Activated naive CD4-positive, alpha-beta T cell treated with anti-CD3 and anti-CD28 coated beads, Interleukin-2, amount 50 U/mL, for 72 hours (primary cell): Measurements from ENCODE around the gene MAIP1. TPM values are rescaled to one million over a fixed set of nuclear protein-coding genes. Genes with fewer than 3 reads are reported as not detected.
"Not testable (repeated sequence)": the region's sequence is repeated elsewhere in the genome, so short reads cannot be mapped to it uniquely, and the experiment has no call there.

Source experiments
- ATAC-seq, 2 donors: fragments of 150-1000 bp; cut with Tn5 transposase; 2 replicates each; pipeline ENCODE4 v1.10.0; 2021; ENCODE audit warnings: mild to moderate bottlenecking in 2 of 2, moderate library complexity in 2 of 2
- DNase-seq, 2 donors: peaks; one replicate each; pipeline ENCODE4 v3.0.0; 2021 to 2022; ENCODE audit warnings: low spot score in 2 of 2
- H3K27ac Mint-ChIP-seq, 2 donors: one replicate each; pipeline ENCODE4 v1.8.0; 2022; ENCODE audit warnings: mild to moderate bottlenecking in 2 of 2, mixed read lengths in 2 of 2
- H3K36me3 Mint-ChIP-seq, 2 donors: one replicate each; pipeline ENCODE4 v1.8.0; 2022; ENCODE audit warnings: mixed read lengths in 2 of 2
- H3K9me3 Mint-ChIP-seq, 2 donors: one replicate each; pipeline ENCODE4 v1.8.0; 2022; ENCODE audit warnings: mixed read lengths in 2 of 2
- total RNA-seq, 2 donors: library from RNA; stranded (reverse); gene quantifications; one replicate each; pipeline ENCODE4 v1.2.3, GENCODE V29; 2022

Gene MAIP1
- total RNA-seq, result 10 to 100 TPM; 25.9 to 29.6 TPM

DNA sequence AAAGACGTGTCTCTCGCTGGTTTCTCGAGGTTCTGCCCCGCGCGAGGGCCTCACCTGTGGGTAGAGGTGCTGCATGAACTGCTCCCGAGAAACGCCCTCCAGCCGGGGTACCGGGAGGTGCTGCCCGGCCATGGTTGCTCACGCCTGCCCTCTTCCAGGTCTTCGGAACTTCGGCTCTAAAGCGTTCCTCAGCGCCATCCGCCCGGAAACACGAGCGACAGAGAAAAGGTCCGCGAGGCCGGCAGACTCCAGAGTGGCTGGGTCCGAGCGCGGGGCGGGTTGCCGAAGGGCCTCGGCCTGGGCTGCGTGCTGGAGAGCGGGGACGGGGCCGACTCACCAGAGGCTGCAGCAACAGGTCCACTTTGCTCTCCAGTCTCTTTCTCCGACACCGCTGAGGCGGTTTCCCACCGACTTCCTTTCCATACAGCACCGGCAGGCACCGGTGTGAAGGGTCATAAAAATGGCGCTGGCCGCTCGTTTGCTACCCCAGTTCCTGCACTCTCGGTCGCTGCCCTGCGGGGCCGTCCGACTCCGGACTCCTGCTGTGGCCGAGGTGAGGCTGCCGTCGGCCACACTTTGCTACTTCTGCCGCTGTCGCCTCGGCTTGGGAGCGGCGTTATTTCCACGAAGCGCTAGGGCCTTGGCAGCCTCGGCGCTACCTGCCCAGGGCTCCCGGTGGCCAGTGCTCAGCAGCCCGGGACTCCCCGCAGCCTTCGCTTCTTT, at the start of gene MAIP1, which contains the start of gene TYW5:
MAIP1 (plus strand) TSS at position 244 of the 723 bp plus-strand sequence; CDS start at position 461, 217 bp downstream.
TYW5 (minus strand) TSS at position 153 of the 723 bp plus-strand sequence; CDS start at position 132, 21 bp downstream.
- peaks cover 20 to 37% of the 10 kb centered on the region in 2 donors for H3K36me3 Mint-ChIP-seq
- DNase-seq (peak; percentile 75 to 81), ATAC-seq (peak; percentile 85 to 89)
- no peaks in the 10 kb centered on the region for H3K9me3 Mint-ChIP-seq
- peak within 1 kb of the TSS; percentile 95 to 96 for H3K27ac Mint-ChIP-seq

- peaks cover 6 to 15% of the 10 kb centered on the region in 2 donors for H3K36me3 Mint-ChIP-seq
- DNase-seq (no peak), ATAC-seq (no peak)
- no peak overlapping the region for H3K27ac Mint-ChIP-seq
- no peaks in the 10 kb centered on the region for H3K9me3 Mint-ChIP-seq
Measured at GRCh38 chr2:199907008-199907714, 48.2 kb upstream of the MAIP1 start.

GRCh38 chr2:199910338-199911051, 44.9 kb upstream of the MAIP1 start:
- Mint-ChIP-seq H3K9me3 (no peaks in the 10 kb centered on the region), H3K36me3 (peaks cover 25 to 26% of the 10 kb centered on the region in 2 donors), H3K27ac (peak overlapping the region; percentile 89 to 91)
- ATAC-seq, result no peak
- no peak for DNase-seq

GRCh38 chr2:199911052-199911876, 44.1 kb upstream of the MAIP1 start, which contains the start of gene C2orf69:
Gene C2orf69 (plus strand): TSS chr2:199911293. CDS start chr2:199911439, 146 bp downstream.
- Mint-ChIP-seq H3K9me3 (peaks cover 0 to 2% of the 10 kb centered on the region in 2 donors), H3K36me3 (peaks cover 31 to 34% of the 10 kb centered on the region in 2 donors), H3K27ac (peak within 1 kb of the TSS; percentile 89 to 96)
- peak; percentile 91 to 92 for ATAC-seq
- peak; percentile 91 to 97 for DNase-seq

DNA sequence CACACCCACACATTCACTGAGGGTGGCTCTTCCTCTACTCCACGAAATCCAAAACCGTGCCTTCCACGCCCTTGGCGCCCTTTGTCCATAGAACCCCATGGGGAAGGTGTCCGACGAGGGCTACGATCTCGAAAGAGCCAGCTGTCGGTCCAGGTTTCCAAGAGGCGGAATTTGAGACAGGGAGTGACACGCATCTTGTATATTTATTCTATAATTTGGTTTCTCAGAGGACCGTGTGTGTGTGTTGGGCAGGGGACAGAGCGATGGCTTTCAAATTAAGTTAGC, 43.6 kb upstream of the MAIP1 start:
- ATAC-seq (no peak), DNase-seq (no peak)
- H3K9me3 Mint-ChIP-seq, result peaks cover 0 to 4% of the 10 kb centered on the region in 2 donors

GRCh38 chr2:199912553-199913114, 42.7 kb upstream of the MAIP1 start:
- H3K36me3 Mint-ChIP-seq, result peaks cover 44 to 48% of the 10 kb centered on the region in 2 donors
- not testable (repeated sequence) for H3K27ac Mint-ChIP-seq, DNase-seq, H3K9me3 Mint-ChIP-seq, ATAC-seq

More for the DNA sequence above, 43.6 kb upstream of the MAIP1 start:
- Mint-ChIP-seq H3K36me3 (peaks cover 37 to 39% of the 10 kb centered on the region in 2 donors), H3K27ac (peak overlapping the region; percentile 89 to 96)

GRCh38 chr2:199914372-199914958, 40.9 kb upstream of the MAIP1 start:
- no peak for ATAC-seq
- no peak for DNase-seq
- H3K36me3 Mint-ChIP-seq, result peaks cover 44 to 62% of the 10 kb centered on the region in 2 donors
- peak overlapping the region in 1 of 2 donors; percentile 16 for H3K27ac Mint-ChIP-seq
- peaks cover 0 to 8% of the 10 kb centered on the region in 2 donors for H3K9me3 Mint-ChIP-seq

GRCh38 chr2:199916980-199917379, 38.4 kb upstream of the MAIP1 start:
- DNase-seq (no peak), ATAC-seq (no peak)
- Mint-ChIP-seq H3K36me3 (peaks cover 30 to 60% of the 10 kb centered on the region in 2 donors), H3K9me3 (peaks cover 0 to 8% of the 10 kb centered on the region in 2 donors), H3K27ac (no peak overlapping the region)

- no peak for DNase-seq
- ATAC-seq, result no peak
- Mint-ChIP-seq H3K36me3 (peaks cover 0 to 37% of the 10 kb centered on the region in 2 donors), H3K27ac (peak overlapping the region in 1 of 2 donors; percentile 44), H3K9me3 (no peaks in the 10 kb centered on the region)
Measured at GRCh38 chr2:199922856-199923255, 32.5 kb upstream of the MAIP1 start.

- H3K9me3 Mint-ChIP-seq, result no peaks in the 10 kb centered on the region
- DNase-seq, result no peak
- H3K27ac Mint-ChIP-seq, result no peak overlapping the region
- H3K36me3 Mint-ChIP-seq, result peaks cover 0 to 29% of the 10 kb centered on the region in 2 donors
- peak in 1 of 2 donors; percentile 22 for ATAC-seq
Measured at GRCh38 chr2:199923924-199924323, 31.5 kb upstream of the MAIP1 start.

DNA sequence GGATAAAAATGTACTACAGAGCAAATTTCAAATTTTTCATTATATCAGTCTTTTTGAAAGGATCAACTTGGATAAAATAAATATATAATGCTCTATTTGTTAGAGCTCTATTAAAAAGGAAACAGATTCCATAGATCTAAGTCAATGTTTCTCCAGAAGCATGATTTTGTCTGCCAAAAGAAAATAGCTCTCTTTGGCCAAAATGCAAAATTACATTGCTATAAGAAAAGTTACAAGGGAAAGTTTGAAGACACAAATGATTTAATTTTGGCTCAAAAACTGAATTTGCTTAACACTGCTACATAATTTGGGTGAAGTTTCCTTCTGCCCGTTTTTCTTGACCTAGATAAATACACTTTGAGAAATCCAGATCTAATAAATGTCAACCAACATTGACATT, 28.6 kb upstream of the MAIP1 start:
- H3K36me3 Mint-ChIP-seq, result peaks cover 0 to 23% of the 10 kb centered on the region in 2 donors
- DNase-seq (no peak), ATAC-seq (no peak)
- no peak overlapping the region for H3K27ac Mint-ChIP-seq
- H3K9me3 Mint-ChIP-seq, result no peaks in the 10 kb centered on the region

DNA sequence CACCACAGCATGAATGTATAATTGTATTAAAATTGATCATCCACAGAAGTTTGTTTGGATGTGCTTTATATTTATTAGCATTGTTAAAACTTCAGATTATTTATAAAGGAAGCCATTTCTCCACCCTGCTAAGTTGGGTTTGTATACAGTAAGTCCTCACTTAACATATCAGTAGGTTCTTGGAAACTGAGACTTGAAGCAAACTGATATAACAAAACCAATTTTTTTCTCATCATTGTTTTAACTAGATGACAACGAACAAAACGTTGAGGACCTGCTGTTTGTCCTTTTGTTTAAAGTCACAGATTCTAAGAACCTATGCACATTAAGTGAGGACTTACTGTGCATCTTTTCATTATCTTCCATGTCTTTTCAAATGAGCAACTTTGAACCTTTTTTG, 27.2 kb upstream of the MAIP1 start:
- ATAC-seq (no peak), DNase-seq (no peak)
- Mint-ChIP-seq H3K36me3 (peaks cover 0 to 16% of the 10 kb centered on the region in 2 donors), H3K9me3 (no peaks in the 10 kb centered on the region), H3K27ac (no peak overlapping the region)

- Mint-ChIP-seq H3K27ac (no peak overlapping the region), H3K9me3 (no peaks in the 10 kb centered on the region), H3K36me3 (peaks cover 0 to 16% of the 10 kb centered on the region in 2 donors)
- no peak for DNase-seq
- ATAC-seq, result no peak
Measured at GRCh38 chr2:199928626-199929025, 26.8 kb upstream of the MAIP1 start.

- Mint-ChIP-seq H3K36me3 (peaks cover 0 to 16% of the 10 kb centered on the region in 2 donors), H3K27ac (no peak overlapping the region), H3K9me3 (no peaks in the 10 kb centered on the region)
- DNase-seq (no peak), ATAC-seq (no peak)
Measured at GRCh38 chr2:199929262-199929661, 26.1 kb upstream of the MAIP1 start.

- no peaks in the 10 kb centered on the region for H3K9me3 Mint-ChIP-seq
- no peak for DNase-seq
- peak overlapping the region in 1 of 2 donors; percentile 29 for H3K27ac Mint-ChIP-seq
- no peak for ATAC-seq
- peaks cover 0 to 6% of the 10 kb centered on the region in 2 donors for H3K36me3 Mint-ChIP-seq
Measured at GRCh38 chr2:199932312-199932855, 23.0 kb upstream of the MAIP1 start.
